K562 (cell line): ENCODE measurements around the gene HSPA6. TPM values are rescaled to one million over a fixed set of nuclear protein-coding genes. Genes with fewer than 3 reads are reported as not detected.
A peak's percentile ranks its signal among the peaks of the same experiment; 100 is the strongest.

Source experiments
- BCOR ChIP-seq: fragments of 450-650 bp; IDR thresholded peaks from 2 replicates; pipeline ENCODE4 v1.6.1; 2016
- CBFA2T2 ChIP-seq: fragments of 450-650 bp; conservative IDR thresholded peaks from 2 replicates; pipeline ENCODE4 v1.6.1; 2017; ENCODE audit warnings: mild to moderate bottlenecking
- CCNT2 ChIP-seq: IDR thresholded peaks from 2 replicates; pipeline ENCODE4 v1.6.1; 2011; ENCODE audit warnings: borderline replicate concordance, low read depth, mild to moderate bottlenecking, moderate library complexity, mixed read lengths, low read length; ENCODE audit not compliant: insufficient read length; ENCODE audit errors: extremely low read depth
- CREB3 ChIP-seq: fragments of 450-650 bp; conservative IDR thresholded peaks from 2 replicates; pipeline ENCODE4 v1.6.1; 2016; ENCODE audit warnings: missing genetic modification characterization, low read depth, mild to moderate bottlenecking, missing compliant biosample characterization, moderate library complexity
- FOSL1 ChIP-seq: fragments of 200-800 bp; sonication (Bioruptor generic); conservative IDR thresholded peaks from 2 replicates; pipeline ENCODE4 v1.6.1; 2016; ENCODE audit warnings: missing genetic modification characterization, missing compliant biosample characterization
- GABPB1 ChIP-seq: sonication (generic); formaldehyde crosslinking; IDR thresholded peaks from 2 replicates; pipeline ENCODE4 v1.8.0; 2022; ENCODE audit warnings: mild to moderate bottlenecking, missing genetic modification reagents
- HMG20B ChIP-seq: fragments of 250-450 bp; sonication (Bioruptor Pico); IDR thresholded peaks from 2 replicates; pipeline ENCODE4 v1.5.0; 2021; ENCODE audit warnings: mild to moderate bottlenecking
- HMGXB4 ChIP-seq: sonication (generic); formaldehyde crosslinking; IDR thresholded peaks from 2 replicates; pipeline ENCODE4 v1.8.1; 2023; ENCODE audit warnings: mild to moderate bottlenecking, missing genetic modification reagents
- HNRNPLL ChIP-seq: fragments of 200-400 bp; formaldehyde crosslinking; IDR thresholded peaks from 2 replicates; pipeline ENCODE4 v1.6.1; 2017; ENCODE audit warnings: low read length, low read depth, mild to moderate bottlenecking; ENCODE audit not compliant: poor library complexity, severe bottlenecking
- KLF13 ChIP-seq: fragments of 450-650 bp; IDR thresholded peaks from 2 replicates; pipeline ENCODE4 v1.6.1; 2016; ENCODE audit warnings: missing genetic modification characterization, low read depth, mild to moderate bottlenecking, missing compliant biosample characterization, moderate library complexity, borderline replicate concordance
- L3MBTL2 ChIP-seq: fragments of 450-650 bp; IDR thresholded peaks from 2 replicates; pipeline ENCODE4 v1.6.1; 2016; ENCODE audit warnings: mild to moderate bottlenecking, moderate library complexity
- MTA1 ChIP-seq: fragments of 450-650 bp; IDR thresholded peaks from 2 replicates; pipeline ENCODE4 v1.6.1; 2017; ENCODE audit warnings: borderline replicate concordance
- NR3C1 ChIP-seq: sonication (generic); formaldehyde crosslinking; IDR thresholded peaks from 2 replicates; pipeline ENCODE4 v1.8.1; 2022; ENCODE audit warnings: missing genetic modification reagents
- POLR3G ChIP-seq: IDR thresholded peaks from 2 replicates; pipeline ENCODE4 v1.6.1; 2011; ENCODE audit not compliant: insufficient read length, insufficient replicate concordance; ENCODE audit errors: extremely low read depth
- SMC3 ChIP-seq: conservative IDR thresholded peaks from 2 replicates; pipeline ENCODE4 v1.6.1; 2011; ENCODE audit warnings: low read depth, low read length, improper control_type of control experiment; ENCODE audit not compliant: insufficient read depth
- SNAPC5 ChIP-seq: fragments of 250-450 bp; sonication (Bioruptor Pico); IDR thresholded peaks from 2 replicates; pipeline ENCODE4 v1.8.0; 2021; ENCODE audit warnings: moderate library complexity, mild to moderate bottlenecking, inconsistent platforms
- SRF ChIP-seq, 2 experiments: fragments of 250-450, 450-650 bp in 1 of 2; sonication (Bioruptor Pico) in 1 of 2; sonication (generic) in 1 of 2; formaldehyde crosslinking; IDR thresholded peaks; 2 replicates each; pipeline versions ENCODE4 v1.5.0 to v1.5.1; 2020 to 2022; ENCODE audit warnings: mild to moderate bottlenecking in 1 of 2, missing genetic modification reagents in 1 of 2
- TCFL5 ChIP-seq: fragments of 250-450 bp; sonication (Bioruptor Pico); conservative IDR thresholded peaks from 2 replicates; pipeline ENCODE4 v1.6.1; 2021; ENCODE audit warnings: mild to moderate bottlenecking, moderate library complexity, matching md5 sums
- USF1 ChIP-seq: sonication (generic); formaldehyde crosslinking; IDR thresholded peaks from 2 replicates; pipeline ENCODE4 v1.9.0; 2022; ENCODE audit warnings: mild to moderate bottlenecking, missing genetic modification reagents
- ZNF445 ChIP-seq: fragments of 250-450 bp; sonication (Bioruptor Pico); IDR thresholded peaks from 2 replicates; pipeline ENCODE4 v1.4.0; 2020; ENCODE audit warnings: low read depth, mild to moderate bottlenecking, moderate library complexity
- ZNF511 ChIP-seq: sonication (generic); formaldehyde crosslinking; IDR thresholded peaks from 2 replicates; pipeline ENCODE4 v1.8.0; 2022; ENCODE audit warnings: mild to moderate bottlenecking, missing genetic modification reagents
- ZNF639 ChIP-seq, 2 experiments: fragments of 200-800 bp in 1 of 2; sonication (Bioruptor generic) in 1 of 2; sonication (generic) in 1 of 2; formaldehyde crosslinking in 1 of 2; IDR thresholded peaks in 1 of 2; conservative IDR thresholded peaks in 1 of 2; 2 replicates each; pipeline versions ENCODE4 v1.5.0 to v1.6.1; 2016 to 2020; ENCODE audit warnings: missing compliant biosample characterization in 1 of 2, missing genetic modification characterization in 1 of 2, missing genetic modification reagents in 1 of 2
- polyA plus RNA-seq, 8 experiments: library from polyadenylated mRNA; depleted of rRNA in 4 of 8; stranded (reverse) in 5 of 8; unstranded in 3 of 8; fragments of >200 nt; fragmentation: Nextera tagmentation in 2 of 8; fragmentation: Illumina TruSeq in 1 of 8; extraction: Ambion mirVana in 2 of 8; extraction: Trizol in 1 of 8; gene quantifications; 2 replicates each; pipeline versions ENCODE4 v1.2.1 to v1.2.3, GENCODE V29; 2011 to 2014; ENCODE audit warnings: inconsistent platforms in 1 of 8, missing spikeins in 1 of 8
- total RNA-seq, 7 experiments: library from RNA; depleted of rRNA in 6 of 7; stranded (reverse); fragments of >200 nt in 6 of 7; fragmentation: Illumina TruSeq in 2 of 7; extraction: Trizol in 2 of 7; gene quantifications; 2 replicates each; pipeline versions ENCODE4 v1.2.1 to v1.2.3, GENCODE V29; 2011 to 2021; ENCODE audit warnings: low replicate concordance in 1 of 7

HSPA6 gene
- total and polyA plus RNA-seq, 9 of the 15 experiments (the other 6 are each of a cell fraction or from before 2014, with no cell fraction given): 0.15 to 10.0 (median 2.4) TPM

GRCh38 chr1:161494091-161494735 is 30.1 kb upstream of the HSPA6 start (continued):
- TF ChIP-seq ZNF639 (CRISPR knock-in tag; conservative IDR thresholded peaks at IDR 0.05 in 1 of 2, IDR thresholded peaks at IDR 0.05 in 1 of 2): no peak
- no peak for TF ChIP-seq BCOR
- TF ChIP-seq USF1 (CRISPR knock-in tag): no peak
- TF ChIP-seq POLR3G: no peak
- peak; percentile 53; the same call in 1 of the 2 replicates for TF ChIP-seq MTA1
- TF ChIP-seq NR3C1: no peak
- no peak for TF ChIP-seq HMG20B (CRISPR knock-in tag)
- 0 out of 2 replicates have a peak, but pooled peaks have one; percentile 40 for TF ChIP-seq CBFA2T2
- TF ChIP-seq ZNF511 (CRISPR knock-in tag): no peak
- no peak for TF ChIP-seq CREB3 (tag)
- no peak for TF ChIP-seq GABPB1
- TF ChIP-seq HNRNPLL: no peak
- no peak for TF ChIP-seq HMGXB4
- no peak for TF ChIP-seq SMC3
- TF ChIP-seq SRF (CRISPR knock-in tag; IDR thresholded peaks at IDR 0.05): no peak
- TF ChIP-seq ZNF445: no peak
- no peak for TF ChIP-seq TCFL5 (CRISPR knock-in tag)
- no peak for TF ChIP-seq SNAPC5 (CRISPR knock-in tag)
- TF ChIP-seq KLF13: no peak
- TF ChIP-seq CCNT2: peak; percentile 45
- peak; percentile 28; the same call in 1 of the 2 replicates for TF ChIP-seq FOSL1
- 0 out of 2 replicates have a peak, but pooled peaks have one; percentile 11 for TF ChIP-seq L3MBTL2
